GM18505 (cell line): Measurements from ENCODE around the gene BDKRB2.

ENCODE experiments used
- ATAC-seq: cut with Tn5 transposase; IDR thresholded peaks from one replicate; pipeline ENCODE4 v1.9.1; 2021; ENCODE audit not compliant: unreplicated experiment
- POLR2A ChIP-seq: IDR thresholded peaks from 4 replicates; pipeline ENCODE4 v1.6.1; 2011; ENCODE audit warnings: borderline replicate concordance; ENCODE audit not compliant: insufficient read depth, insufficient read length; ENCODE audit errors: extremely low read depth

The BDKRB2 gene

GRCh38 chr14:96249029-96249428, 44.4 kb downstream of the BDKRB2 start:
- ATAC-seq, result no peak
- no peak for TF ChIP-seq POLR2A

GRCh38 chr14:96250485-96250884, 45.8 kb downstream of the BDKRB2 start:
- no peak for TF ChIP-seq POLR2A
- no peak for ATAC-seq

GRCh38 chr14:96251656-96252155, 47.1 kb downstream of the BDKRB2 start:
- ATAC-seq, result no peak

DNA sequence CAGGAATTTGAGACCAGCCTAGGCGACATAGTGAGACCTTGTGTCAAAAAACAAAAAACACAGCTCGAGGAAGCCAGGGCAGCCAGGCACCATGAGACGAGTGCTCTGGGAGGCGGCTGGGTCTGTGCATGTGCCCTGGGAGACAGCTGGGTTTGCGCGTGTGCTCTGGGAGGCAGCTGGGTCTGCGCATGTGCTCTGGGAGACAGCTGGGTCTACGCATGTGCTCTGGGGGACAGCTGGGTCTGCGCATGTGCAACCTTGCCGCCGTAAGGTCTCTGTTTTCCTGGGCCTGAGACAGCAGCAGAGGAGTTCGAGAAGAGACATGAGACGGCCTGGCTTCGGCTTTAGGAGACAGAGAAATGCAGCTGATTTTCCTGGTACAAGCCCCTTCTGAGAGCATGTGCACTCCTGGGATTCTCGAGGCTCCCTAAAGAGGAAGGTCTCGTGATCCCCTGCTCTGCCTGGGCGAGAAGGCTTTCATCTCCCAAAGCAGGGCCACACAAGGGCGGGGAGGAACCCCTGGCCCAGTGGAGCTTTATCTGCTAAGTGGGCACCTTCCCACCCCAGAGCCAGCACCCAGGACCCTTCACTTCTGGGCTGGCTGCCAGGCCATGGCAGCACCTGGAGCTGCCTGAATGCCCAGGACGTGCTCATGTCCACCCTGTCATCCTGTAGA, 47.8 kb downstream of the BDKRB2 start:
- no peak for TF ChIP-seq POLR2A
- ATAC-seq, result no peak

More at GRCh38 chr14:96251656-96252155, 47.1 kb downstream of the BDKRB2 start:
- no peak for TF ChIP-seq POLR2A

DNA sequence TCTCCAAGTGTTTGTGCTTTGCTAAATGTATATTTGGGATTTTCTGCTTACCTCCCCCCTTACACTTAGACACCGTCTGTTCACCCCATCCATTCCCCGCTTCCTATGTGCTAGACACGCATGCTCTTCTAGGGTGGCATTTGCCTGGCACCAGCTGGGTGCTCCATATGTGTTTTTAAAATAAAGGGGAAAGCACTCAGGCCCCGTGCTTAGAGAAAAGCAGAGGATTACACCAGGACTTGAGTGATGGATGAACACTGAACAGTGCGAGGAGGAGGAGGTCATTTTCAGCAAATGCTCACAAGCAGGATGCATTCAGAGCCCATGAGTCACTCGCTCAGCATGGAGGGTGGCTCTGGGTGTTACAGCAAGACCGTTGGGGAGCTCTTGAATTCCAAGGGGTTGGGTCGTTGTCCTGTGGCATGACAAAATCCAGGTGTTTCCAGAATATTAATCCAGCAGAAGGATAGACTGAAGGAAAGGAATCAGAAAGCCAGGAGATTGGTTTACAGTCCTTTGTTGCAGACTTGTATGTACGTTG, 48.4 kb downstream of the BDKRB2 start:
- no peak for ATAC-seq

DNA sequence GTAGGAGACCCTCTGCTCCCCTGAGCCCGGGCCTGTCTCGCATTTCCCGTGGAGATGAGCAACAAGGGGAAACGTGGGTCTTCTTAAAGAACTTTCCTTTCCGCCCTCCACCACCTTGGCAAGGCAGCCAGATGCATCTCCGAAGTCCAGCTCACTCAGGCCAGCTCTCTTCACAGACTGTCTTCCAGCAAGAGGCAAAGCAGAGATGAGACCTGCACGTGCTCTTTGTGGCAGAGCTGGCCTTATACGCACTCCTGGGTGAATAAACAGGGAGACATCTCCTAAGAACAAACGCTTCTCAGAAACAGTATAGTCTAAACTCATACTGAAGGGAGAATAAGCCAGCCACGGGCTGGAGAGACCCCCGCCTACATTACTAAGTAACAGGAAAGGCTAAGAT, 50.0 kb downstream of the BDKRB2 start:
- TF ChIP-seq POLR2A, result no peak
- no peak for ATAC-seq

More for the DNA sequence above, 48.4 kb downstream of the BDKRB2 start:
- no peak for TF ChIP-seq POLR2A

GRCh38 chr14:96255501-96256366, 51.1 kb downstream of the BDKRB2 start, which contains the start of gene BDKRB1:
Gene BDKRB1 (plus strand): TSS chr14:96256210. CDS start chr14:96263683, 7,473 bp downstream.
- no peak for ATAC-seq

DNA sequence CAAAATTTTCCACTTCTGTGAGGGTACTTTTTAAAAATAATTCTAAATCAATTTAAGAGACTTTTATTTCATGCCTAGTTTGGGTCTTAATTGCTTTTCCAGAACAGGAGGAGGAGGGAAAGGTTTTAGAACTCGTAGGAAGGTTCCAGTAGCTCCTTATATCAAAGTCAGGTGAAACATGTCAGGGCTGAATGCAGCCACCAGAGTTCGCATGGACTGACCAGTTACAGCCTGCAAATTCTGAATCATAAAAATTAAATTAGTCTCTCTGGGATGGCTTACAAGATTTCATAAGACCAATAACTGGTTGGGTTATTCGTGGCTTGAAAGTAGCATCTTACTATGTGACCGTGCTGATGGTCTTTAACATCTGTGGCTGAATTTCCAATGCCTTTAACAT, 51.8 kb downstream of the BDKRB2 start:
- ATAC-seq, result no peak
- TF ChIP-seq POLR2A, result no peak

More at GRCh38 chr14:96255501-96256366, 51.1 kb downstream of the BDKRB2 start, which contains the start of gene BDKRB1:
- no peak for TF ChIP-seq POLR2A

- no peak for TF ChIP-seq POLR2A
- ATAC-seq, result no peak
Measured at GRCh38 chr14:96257056-96257455, 52.4 kb downstream of the BDKRB2 start.

- no peak for TF ChIP-seq POLR2A
- ATAC-seq, result no peak
Measured at GRCh38 chr14:96257900-96258299, 53.3 kb downstream of the BDKRB2 start.

DNA sequence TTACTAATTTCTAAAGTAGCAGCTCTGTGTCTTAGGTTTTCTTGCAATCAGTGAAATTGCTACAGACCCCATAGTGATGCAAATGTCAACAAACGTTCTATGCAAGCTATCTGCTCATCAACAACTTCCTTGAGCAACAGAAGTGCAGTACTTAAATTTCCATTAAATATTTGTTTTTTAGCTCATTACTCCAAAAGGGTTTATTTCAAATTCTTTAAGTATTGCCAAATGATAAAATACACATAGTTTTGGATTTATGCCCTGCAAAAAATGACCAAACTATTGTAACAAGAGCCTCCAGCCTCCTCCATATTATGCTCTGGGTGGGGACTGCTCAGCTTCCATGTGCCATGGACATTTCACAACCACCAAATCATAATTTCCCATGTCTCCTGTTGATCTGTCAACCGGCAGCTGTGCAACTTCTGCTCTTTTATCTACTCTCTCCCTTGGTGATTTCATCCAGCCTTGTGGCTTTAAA, 55.7 kb downstream of the BDKRB2 start:
- no peak for ATAC-seq
- TF ChIP-seq POLR2A, result no peak

DNA sequence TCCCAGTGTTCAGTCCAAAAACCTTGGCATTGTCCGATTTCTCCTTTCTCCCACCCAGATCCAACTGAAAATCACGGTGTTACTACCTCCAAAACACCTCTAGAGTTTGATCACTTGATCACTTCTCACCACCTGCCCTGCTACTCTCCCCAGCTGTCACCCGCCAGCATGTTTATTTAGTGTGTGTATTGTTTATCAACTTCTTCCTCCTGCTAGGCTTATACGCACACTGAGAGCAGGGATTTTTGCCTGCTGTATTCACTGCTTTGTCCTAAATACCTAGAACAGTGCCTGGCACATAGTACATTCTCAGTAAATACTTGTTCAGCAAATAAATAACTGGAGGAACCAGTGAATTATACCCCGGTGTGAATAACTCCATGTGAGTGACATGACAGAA, 56.4 kb downstream of the BDKRB2 start:
- no peak for ATAC-seq
- no peak for TF ChIP-seq POLR2A
